HepG2 (cell line): ENCODE data around the gene NFS1. TPM values are rescaled to one million over a fixed set of nuclear protein-coding genes. Genes with fewer than 3 reads are reported as not detected.
A peak's percentile ranks its signal among the peaks of the same experiment; 100 is the strongest.

Source experiments
- AHR ChIP-seq: IDR thresholded peaks from 2 replicates; pipeline ENCODE4 v1.6.1; 2018; ENCODE audit warnings: missing genetic modification reagents, missing compliant biosample characterization
- ATF6 ChIP-seq: sonication (generic); formaldehyde crosslinking; conservative IDR thresholded peaks from 2 replicates; pipeline ENCODE4 v1.4.0; 2020; ENCODE audit warnings: missing genetic modification reagents
- GTF2F1 ChIP-seq: fragments of 150-350 bp; IDR thresholded peaks from 2 replicates; pipeline ENCODE4 v1.6.1; 2014; ENCODE audit warnings: low read length
- HBP1 ChIP-seq: IDR thresholded peaks from 2 replicates; pipeline ENCODE4 v1.6.1; 2016; ENCODE audit warnings: low read depth, control low read depth
- HCFC1 ChIP-seq: fragments of 150-350 bp; IDR thresholded peaks from 2 replicates; pipeline ENCODE4 v1.6.1; 2014; ENCODE audit warnings: low read depth, low read length
- HNF1B ChIP-seq: sonication (generic); formaldehyde crosslinking; IDR thresholded peaks from 2 replicates; pipeline ENCODE4 v1.5.1; 2020; ENCODE audit warnings: mild to moderate bottlenecking, moderate library complexity, missing genetic modification reagents
- MNT ChIP-seq: fragments of 450-650 bp; IDR thresholded peaks from 2 replicates; pipeline ENCODE4 v1.6.1; 2016
- NFYC ChIP-seq: IDR thresholded peaks from 2 replicates; pipeline ENCODE4 v1.6.1; 2016; ENCODE audit warnings: missing genetic modification reagents, missing compliant biosample characterization
- PAWR ChIP-seq: sonication (generic); formaldehyde crosslinking; IDR thresholded peaks from 2 replicates; pipeline ENCODE4 v1.4.0; 2020; ENCODE audit warnings: missing genetic modification reagents, mild to moderate bottlenecking, borderline replicate concordance
- PHB2 ChIP-seq: fragments of 450-650 bp; IDR thresholded peaks from 2 replicates; pipeline ENCODE4 v1.6.1; 2018; ENCODE audit not compliant: partially characterized antibody
- ZFP36L1 ChIP-seq: sonication (generic); formaldehyde crosslinking; IDR thresholded peaks from 2 replicates; pipeline ENCODE4 v1.8.0; 2022; ENCODE audit warnings: mild to moderate bottlenecking, missing genetic modification reagents, moderate library complexity
- ZNF230 ChIP-seq: sonication (generic); formaldehyde crosslinking; IDR thresholded peaks from 2 replicates; pipeline ENCODE4 v1.4.0; 2020; ENCODE audit warnings: mild to moderate bottlenecking, missing genetic modification reagents
- ZNF354B ChIP-seq: sonication (generic); formaldehyde crosslinking; IDR thresholded peaks from 2 replicates; pipeline ENCODE4 v1.8.0; 2022; ENCODE audit warnings: mild to moderate bottlenecking, missing genetic modification reagents
- ZNF512B ChIP-seq: sonication (generic); formaldehyde crosslinking; IDR thresholded peaks from 2 replicates; pipeline ENCODE4 v1.5.1; 2020; ENCODE audit warnings: missing genetic modification reagents, mild to moderate bottlenecking, borderline replicate concordance
- ZNF547 ChIP-seq: sonication (generic); formaldehyde crosslinking; IDR thresholded peaks from 2 replicates; pipeline ENCODE4 v1.5.1; 2020; ENCODE audit warnings: mild to moderate bottlenecking, missing genetic modification reagents
- ZNF639 ChIP-seq: conservative IDR thresholded peaks from 2 replicates; pipeline ENCODE4 v1.6.1; 2018; ENCODE audit warnings: missing genetic modification reagents
- ZNF784 ChIP-seq: sonication (generic); formaldehyde crosslinking; IDR thresholded peaks from 2 replicates; pipeline ENCODE4 v1.5.1; 2020; ENCODE audit warnings: missing genetic modification reagents, mild to moderate bottlenecking, borderline replicate concordance
- polyA plus RNA-seq, 8 experiments: library from polyadenylated mRNA; depleted of rRNA in 3 of 8; stranded (reverse) in 7 of 8; unstranded in 1 of 8; fragments of >200 nt; fragmentation: Illumina TruSeq in 4 of 8; extraction: Trizol in 4 of 8; gene quantifications; 2 replicates each; pipeline versions ENCODE4 v1.2.1 to v1.2.3, GENCODE V29; 2011 to 2016; ENCODE audit warnings: low read depth in 4 of 8, missing spikeins in 1 of 8, mixed read lengths in 1 of 8; ENCODE audit not compliant: insufficient read depth in 1 of 8
- total RNA-seq, 5 experiments: library from RNA; depleted of rRNA; stranded (reverse); fragments of >200 nt; fragmentation: Illumina TruSeq; extraction: Trizol; gene quantifications; 2 replicates each; pipeline ENCODE4 v1.2.3, GENCODE V29; 2016; ENCODE audit warnings: low read depth in 1 of 5

NFS1 gene
- total and polyA plus RNA-seq, 2 of the 13 experiments (the other 11 are each of a cell fraction or from before 2014, with no cell fraction given), result 65.9 to 88.1 TPM

GRCh38 chr20:35664466-35665206, 34.5 kb downstream of the NFS1 start, which contains the start of the genes CPNE1 and RBM12 (continued):
- TF ChIP-seq ZNF354B (peak; percentile 95), ZNF639 (CRISPR knock-in tag) (peak; percentile 58; the same call in 1 of the 2 replicates), MNT (peak; percentile 26; the same call in 1 of the 2 replicates), PHB2 (no peak), PAWR (CRISPR knock-in tag) (peak; percentile 92; the same call in 1 of the 2 replicates), GTF2F1 (peak; percentile 95), ZFP36L1 (CRISPR knock-in tag) (peak; percentile 99), ZNF230 (CRISPR knock-in tag) (peak; percentile 91), NFYC (CRISPR knock-in tag) (no peak; the same call in 1 of the 2 replicates), HBP1 (CRISPR knock-in tag) (peak; percentile 79), ATF6 (peak; percentile 65), ZNF547 (CRISPR knock-in tag) (peak; percentile 98), HCFC1 (peak; percentile 53; the same call in 1 of the 2 replicates), ZNF784 (CRISPR knock-in tag) (peak; percentile 98), HNF1B (CRISPR knock-in tag) (peak; percentile 98), ZNF512B (CRISPR knock-in tag) (no peak; the same call in 1 of the 2 replicates), AHR (CRISPR knock-in tag) (peak; percentile 99)
